T-helper 1 cell treated with Interleukin-12 subunit alpha and Interleukin-12 subunit beta and Interleukin-4 antibody, amounts not matched to agents 30 μg/mL and 1 μg/mL, for 36 hours (primary cell): ENCODE measurements around the gene GLYATL3.
"Not testable (repeated sequence)": the region's sequence is repeated elsewhere in the genome, so short reads cannot be mapped to it uniquely, and the experiment has no call there.

Experiments
- H3K27ac Mint-ChIP-seq: one replicate; pipeline ENCODE4 v1.8.0; 2021; ENCODE audit warnings: mild to moderate bottlenecking, mixed read lengths
- H3K27me3 Mint-ChIP-seq: one replicate; pipeline ENCODE4 v1.8.0; 2021; ENCODE audit warnings: low read depth, mixed read lengths
- H3K36me3 Mint-ChIP-seq: one replicate; pipeline ENCODE4 v1.8.0; 2021; ENCODE audit warnings: low read depth, mixed read lengths
- H3K4me1 Mint-ChIP-seq: one replicate; pipeline ENCODE4 v1.8.0; 2021; ENCODE audit warnings: low read depth, mixed read lengths
- H3K4me3 Mint-ChIP-seq: one replicate; pipeline ENCODE4 v1.8.0; 2021; ENCODE audit warnings: mild to moderate bottlenecking, moderate library complexity, mixed read lengths
- H3K9me3 Mint-ChIP-seq: one replicate; pipeline ENCODE4 v1.8.0; 2021; ENCODE audit warnings: mixed read lengths

The GLYATL3 gene

GRCh38 chr6:49499623-49500022, at the start of gene GLYATL3:
TSS of gene GLYATL3 (plus strand) at chr6:49499923. CDS start at chr6:49511991, 12,068 bp downstream.
- H3K4me3 Mint-ChIP-seq, result no peak within 1 kb of the TSS
- no peaks in the 10 kb centered on the region for H3K27me3 Mint-ChIP-seq
- H3K36me3 Mint-ChIP-seq, result no peaks in the 10 kb centered on the region
- H3K4me1 Mint-ChIP-seq, result no peaks in the 10 kb centered on the region
- no peaks in the 10 kb centered on the region for H3K9me3 Mint-ChIP-seq
- no peak within 1 kb of the TSS for H3K27ac Mint-ChIP-seq

GRCh38 chr6:49453221-49453620, 46.5 kb upstream of the GLYATL3 start:
- H3K9me3 Mint-ChIP-seq, result no peaks in the 10 kb centered on the region
- no peaks in the 10 kb centered on the region for H3K27me3 Mint-ChIP-seq
- H3K36me3 Mint-ChIP-seq, result peaks cover 16% of the 10 kb centered on the region
- H3K4me3 Mint-ChIP-seq, result no peak overlapping the region
- peaks cover 2% of the 10 kb centered on the region for H3K4me1 Mint-ChIP-seq
- H3K27ac Mint-ChIP-seq, result no peak overlapping the region

GRCh38 chr6:49454787-49455709, 44.7 kb upstream of the GLYATL3 start:
- no peaks in the 10 kb centered on the region for H3K27me3 Mint-ChIP-seq
- H3K36me3 Mint-ChIP-seq, result peaks cover 16% of the 10 kb centered on the region
- H3K4me3 Mint-ChIP-seq, result no peak overlapping the region
- H3K9me3 Mint-ChIP-seq, result no peaks in the 10 kb centered on the region
- peaks cover 4% of the 10 kb centered on the region for H3K4me1 Mint-ChIP-seq
- no peak overlapping the region for H3K27ac Mint-ChIP-seq

- Mint-ChIP-seq H3K4me3 (no peak overlapping the region), H3K9me3 (no peaks in the 10 kb centered on the region), H3K27me3 (no peaks in the 10 kb centered on the region), H3K4me1 (peaks cover 15% of the 10 kb centered on the region), H3K36me3 (peaks cover 8% of the 10 kb centered on the region), H3K27ac (no peak overlapping the region)
These were observed 42.0 kb upstream of the GLYATL3 start for GRCh38 chr6:49457771-49458170.

GRCh38 chr6:49462071-49462470, 37.7 kb upstream of the GLYATL3 start:
- H3K27me3 Mint-ChIP-seq, result no peaks in the 10 kb centered on the region

GRCh38 chr6:49462599-49462926, 37.2 kb upstream of the GLYATL3 start:
- Mint-ChIP-seq H3K9me3 (no peaks in the 10 kb centered on the region), H3K27ac (peak overlapping the region; percentile 98), H3K4me3 (peak overlapping the region; percentile 96), H3K27me3 (no peaks in the 10 kb centered on the region), H3K4me1 (peaks cover 33% of the 10 kb centered on the region), H3K36me3 (peaks cover 7% of the 10 kb centered on the region)

More at GRCh38 chr6:49462071-49462470, 37.7 kb upstream of the GLYATL3 start:
- Mint-ChIP-seq H3K9me3 (no peaks in the 10 kb centered on the region), H3K27ac (peak overlapping the region; percentile 98), H3K36me3 (peaks cover 10% of the 10 kb centered on the region), H3K4me1 (peaks cover 33% of the 10 kb centered on the region), H3K4me3 (peak overlapping the region; percentile 96)

- H3K27me3 Mint-ChIP-seq, result no peaks in the 10 kb centered on the region
- peak within 1 kb of the TSS; percentile 96 for H3K4me3 Mint-ChIP-seq
- H3K9me3 Mint-ChIP-seq, result no peaks in the 10 kb centered on the region
- peak within 1 kb of the TSS; percentile 98 for H3K27ac Mint-ChIP-seq
- peaks cover 7% of the 10 kb centered on the region for H3K36me3 Mint-ChIP-seq
- peaks cover 33% of the 10 kb centered on the region for H3K4me1 Mint-ChIP-seq
These were observed 36.7 kb upstream of the GLYATL3 start, which contains the start of the genes CENPQ and MMUT for GRCh38 chr6:49462927-49463611. TSS of gene CENPQ (plus strand) at chr6:49463370. CDS start at chr6:49470177, 6,807 bp downstream. TSS of gene MMUT (minus strand) at chr6:49463253. CDS start at chr6:49459466, 3,787 bp downstream.

GRCh38 chr6:49463612-49463967, 36.1 kb upstream of the GLYATL3 start:
- H3K4me1 Mint-ChIP-seq, result peaks cover 33% of the 10 kb centered on the region
- peaks cover 7% of the 10 kb centered on the region for H3K36me3 Mint-ChIP-seq
- H3K4me3 Mint-ChIP-seq, result peak overlapping the region; percentile 96
- no peaks in the 10 kb centered on the region for H3K9me3 Mint-ChIP-seq
- no peaks in the 10 kb centered on the region for H3K27me3 Mint-ChIP-seq
- peak overlapping the region; percentile 98 for H3K27ac Mint-ChIP-seq

GRCh38 chr6:49464691-49465090, 35.0 kb upstream of the GLYATL3 start:
- Mint-ChIP-seq H3K4me3 (peak overlapping the region; percentile 96), H3K9me3 (no peaks in the 10 kb centered on the region), H3K27me3 (no peaks in the 10 kb centered on the region), H3K36me3 (peaks cover 3% of the 10 kb centered on the region), H3K4me1 (peaks cover 35% of the 10 kb centered on the region), H3K27ac (peak overlapping the region; percentile 29)

GRCh38 chr6:49468042-49468441, 31.7 kb upstream of the GLYATL3 start:
- no peak overlapping the region for H3K27ac Mint-ChIP-seq
- no peak overlapping the region for H3K4me3 Mint-ChIP-seq
- peaks cover 25% of the 10 kb centered on the region for H3K4me1 Mint-ChIP-seq
- H3K9me3 Mint-ChIP-seq, result no peaks in the 10 kb centered on the region
- peaks cover 8% of the 10 kb centered on the region for H3K36me3 Mint-ChIP-seq
- H3K27me3 Mint-ChIP-seq, result no peaks in the 10 kb centered on the region

GRCh38 chr6:49476564-49476963, 23.2 kb upstream of the GLYATL3 start:
- H3K27ac Mint-ChIP-seq, H3K4me1 Mint-ChIP-seq, H3K9me3 Mint-ChIP-seq, H3K4me3 Mint-ChIP-seq, H3K27me3 Mint-ChIP-seq: not testable (repeated sequence)
- peaks cover 31% of the 10 kb centered on the region for H3K36me3 Mint-ChIP-seq

GRCh38 chr6:49479308-49479970, 20.3 kb upstream of the GLYATL3 start:
- Mint-ChIP-seq H3K27ac (no peak overlapping the region), H3K4me3 (no peak overlapping the region), H3K9me3 (no peaks in the 10 kb centered on the region), H3K4me1 (no peaks in the 10 kb centered on the region), H3K27me3 (no peaks in the 10 kb centered on the region), H3K36me3 (peaks cover 14% of the 10 kb centered on the region)

GRCh38 chr6:49481846-49482245, 17.9 kb upstream of the GLYATL3 start:
- not testable (repeated sequence) for H3K4me3 Mint-ChIP-seq, H3K36me3 Mint-ChIP-seq, H3K4me1 Mint-ChIP-seq, H3K9me3 Mint-ChIP-seq, H3K27ac Mint-ChIP-seq, H3K27me3 Mint-ChIP-seq

- H3K27ac Mint-ChIP-seq, H3K4me3 Mint-ChIP-seq, H3K4me1 Mint-ChIP-seq, H3K36me3 Mint-ChIP-seq, H3K9me3 Mint-ChIP-seq, H3K27me3 Mint-ChIP-seq: not testable (repeated sequence)
These were observed 16.3 kb upstream of the GLYATL3 start for GRCh38 chr6:49483380-49483779.
